ENCODE results near the gene IKBIP. TPM values are rescaled to one million over a fixed set of nuclear protein-coding genes. Genes with fewer than 3 reads are reported as not detected.

IKBIP gene
- total RNA-seq, 1 experiment from 2014 or later: 16.5 TPM

DNA sequence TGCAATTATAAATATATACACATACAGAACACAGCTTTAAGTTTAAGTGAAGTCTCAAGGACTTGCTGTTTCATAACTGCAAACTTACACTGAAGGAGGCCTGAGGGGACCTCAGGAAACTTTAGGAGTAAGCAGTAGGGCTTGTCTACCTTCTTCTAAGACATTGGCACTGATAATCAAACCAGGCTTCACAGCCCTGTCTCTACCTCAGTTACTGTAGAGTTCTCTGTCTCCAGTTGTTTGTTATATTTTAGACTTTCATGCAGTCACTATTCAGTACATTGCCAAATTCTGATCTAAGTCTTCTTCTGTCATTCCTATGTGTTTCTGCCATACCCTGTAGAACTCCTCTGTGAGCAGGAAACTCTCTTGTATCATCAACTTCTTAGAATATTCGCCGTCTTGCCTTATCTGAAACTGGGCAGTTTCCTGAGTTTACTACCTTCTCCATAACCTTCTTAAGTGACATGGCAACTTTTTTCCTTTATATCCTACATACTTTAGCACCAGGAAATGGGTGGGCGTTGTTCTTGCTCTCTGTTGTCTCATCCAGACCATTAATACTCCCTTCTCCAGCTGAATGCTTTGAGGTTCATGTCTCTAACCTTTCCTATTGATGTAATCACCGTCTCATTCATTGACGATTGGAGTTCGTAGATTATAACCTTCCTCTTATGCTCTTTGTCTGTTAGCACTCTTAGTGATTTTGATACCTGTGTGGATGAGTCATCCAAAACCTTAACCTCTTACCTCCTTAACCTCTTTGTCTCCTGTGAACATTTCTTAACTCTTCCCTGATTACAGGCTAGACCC, 11.9 kb upstream of the IKBIP start:
- Histone ChIP-seq H4K5ac (ENCODE audit: insufficient read length, low read depth, low read length) (no peak overlapping the region), H2AK5ac (ENCODE audit: insufficient read length, low read length) (no peak overlapping the region), H3K18ac (ENCODE audit: insufficient read length, low read depth, low read length) (no peak overlapping the region), H2AFZ (ENCODE audit: low read length) (no peak overlapping the region), H3K4me2 (ENCODE audit: insufficient read depth, insufficient read length, low read length) (no peak overlapping the region), H3K9ac (ENCODE audit: extremely low read depth, insufficient read length, low read length) (no peak overlapping the region), H3T11ph (ENCODE audit: low read length) (no peak overlapping the region), H4K20me1 (ENCODE audit: control insufficient read depth, insufficient read depth, insufficient read length) (no peaks in the 10 kb centered on the region), H3K9me3 (ENCODE audit: control insufficient read depth, low read depth, low read length) (no peaks in the 10 kb centered on the region), H2BK20ac (ENCODE audit: low read depth, low read length, poor library complexity, severe bottlenecking) (no peak overlapping the region), H3K79me1 (ENCODE audit: insufficient read depth, low read depth, low read length, poor library complexity, severe bottlenecking) (no peaks in the 10 kb centered on the region), H3K23me2 (ENCODE audit: insufficient read length, low read depth, low read length, poor library complexity, severe bottlenecking) (no peaks in the 10 kb centered on the region), H3K79me2 (ENCODE audit: insufficient read depth, low read length) (no peaks in the 10 kb centered on the region), H3K27ac (ENCODE audit: insufficient read length, low read depth, low read length) (no peak overlapping the region), H3K27me3 (ENCODE audit: insufficient read depth, low read length) (no peaks in the 10 kb centered on the region), H3K23ac (ENCODE audit: insufficient read length, low read depth, low read length) (no peak overlapping the region), H3K4me1 (ENCODE audit: insufficient read depth, low read length) (no peaks in the 10 kb centered on the region), H2BK120ac (ENCODE audit: low read depth, low read length, poor library complexity, severe bottlenecking) (no peak overlapping the region), H4K91ac (ENCODE audit: insufficient read length, low read depth, low read length) (no peak overlapping the region), H3K56ac (ENCODE audit: insufficient read length, low read depth, low read length) (no peak overlapping the region), H2BK15ac (ENCODE audit: low read depth, low read length) (no peak overlapping the region), H3K4ac (ENCODE audit: low read depth, low read length) (no peak overlapping the region), H2BK5ac (ENCODE audit: insufficient read length, low read length) (no peak overlapping the region), H4K8ac (replicated peaks; ENCODE audit: insufficient read length, low read depth, low read length) (no peak overlapping the region), H2BK12ac (ENCODE audit: insufficient read length, low read depth, low read length) (no peak overlapping the region), H3K14ac (ENCODE audit: insufficient read depth, low read length) (no peak overlapping the region)
- H3K27me3 Mint-ChIP-seq (ENCODE audit: low read depth): no peaks in the 10 kb centered on the region
- no peaks in the 10 kb centered on the region; a peak in 1 of 4 replicates for H3K4me1 Mint-ChIP-seq
- no peak overlapping the region; a peak in 1 of 7 replicates for H3K27ac Mint-ChIP-seq
- TF ChIP-seq, protein P1, sequence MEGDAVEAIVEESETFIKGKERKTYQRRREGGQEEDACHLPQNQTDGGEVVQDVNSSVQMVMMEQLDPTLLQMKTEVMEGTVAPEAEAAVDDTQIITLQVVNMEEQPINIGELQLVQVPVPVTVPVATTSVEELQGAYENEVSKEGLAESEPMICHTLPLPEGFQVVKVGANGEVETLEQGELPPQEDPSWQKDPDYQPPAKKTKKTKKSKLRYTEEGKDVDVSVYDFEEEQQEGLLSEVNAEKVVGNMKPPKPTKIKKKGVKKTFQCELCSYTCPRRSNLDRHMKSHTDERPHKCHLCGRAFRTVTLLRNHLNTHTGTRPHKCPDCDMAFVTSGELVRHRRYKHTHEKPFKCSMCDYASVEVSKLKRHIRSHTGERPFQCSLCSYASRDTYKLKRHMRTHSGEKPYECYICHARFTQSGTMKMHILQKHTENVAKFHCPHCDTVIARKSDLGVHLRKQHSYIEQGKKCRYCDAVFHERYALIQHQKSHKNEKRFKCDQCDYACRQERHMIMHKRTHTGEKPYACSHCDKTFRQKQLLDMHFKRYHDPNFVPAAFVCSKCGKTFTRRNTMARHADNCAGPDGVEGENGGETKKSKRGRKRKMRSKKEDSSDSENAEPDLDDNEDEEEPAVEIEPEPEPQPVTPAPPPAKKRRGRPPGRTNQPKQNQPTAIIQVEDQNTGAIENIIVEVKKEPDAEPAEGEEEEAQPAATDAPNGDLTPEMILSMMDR (conservative IDR thresholded peaks at IDR 0.05): no peak
- no peak overlapping the region for H3K4me3 Mint-ChIP-seq
- DNase-seq: no peak
- peaks cover 0 to 34% (median 14%) of the 10 kb centered on the region in 3 experiments; a peak in 6 of 7 replicates for H3K36me3 Mint-ChIP-seq (ENCODE audit: insufficient read depth in 1 of 3, low read depth in 3 of 3)
- no CpG with 5 or more reads among the region's 6 CpGs for WGBS (ENCODE audit: extremely low coverage, insufficient read length, low lambda C conversion rate)
- H3K9me3 Mint-ChIP-seq: no peaks in the 10 kb centered on the region

All from H9 (cell line).